ENCODE measurements around the gene ABCC6.
"Not testable (repeated sequence)": the region's sequence is repeated elsewhere in the genome, so short reads cannot be mapped to it uniquely, and the experiment has no call there.

GRCh38 chr16:16204552-16204951 lies 18.7 kb downstream of the ABCC6 start:
- not testable (repeated sequence) for TF ChIP-seq POLR2A (IDR thresholded peaks at IDR 0.05; ENCODE audit: low read depth, low read length); PAX5 (IDR thresholded peaks at IDR 0.05; ENCODE audit: insufficient read depth, low read length, severe bottlenecking); TAF1 (IDR thresholded peaks at IDR 0.05; ENCODE audit: low read depth, low read length); SPI1 (IDR thresholded peaks at IDR 0.05; ENCODE audit: low read depth, low read length)
